ENCODE measurements around the gene DNAAF8.

DNA sequence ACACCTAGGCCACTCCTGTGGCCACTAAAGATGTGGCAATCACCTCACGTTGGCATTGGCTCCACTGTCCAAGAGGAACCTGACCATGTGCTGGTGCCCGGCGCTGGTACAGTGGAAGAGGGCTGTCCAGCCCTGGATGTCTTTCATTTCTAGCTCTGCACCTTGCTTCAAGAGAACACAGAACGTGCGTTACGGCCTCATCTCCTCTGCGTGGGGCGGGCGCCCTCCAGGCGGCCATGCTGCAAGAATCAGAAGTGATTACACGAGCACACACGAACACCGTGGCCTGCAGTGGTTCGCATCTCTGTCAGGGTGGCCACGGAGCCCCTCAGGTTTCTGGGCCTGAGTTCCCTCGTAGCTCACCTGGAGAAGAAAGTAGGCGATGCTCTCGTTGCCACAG, 7.7 kb upstream of the DNAAF8 start:
- TF ChIP-seq, protein P1, sequence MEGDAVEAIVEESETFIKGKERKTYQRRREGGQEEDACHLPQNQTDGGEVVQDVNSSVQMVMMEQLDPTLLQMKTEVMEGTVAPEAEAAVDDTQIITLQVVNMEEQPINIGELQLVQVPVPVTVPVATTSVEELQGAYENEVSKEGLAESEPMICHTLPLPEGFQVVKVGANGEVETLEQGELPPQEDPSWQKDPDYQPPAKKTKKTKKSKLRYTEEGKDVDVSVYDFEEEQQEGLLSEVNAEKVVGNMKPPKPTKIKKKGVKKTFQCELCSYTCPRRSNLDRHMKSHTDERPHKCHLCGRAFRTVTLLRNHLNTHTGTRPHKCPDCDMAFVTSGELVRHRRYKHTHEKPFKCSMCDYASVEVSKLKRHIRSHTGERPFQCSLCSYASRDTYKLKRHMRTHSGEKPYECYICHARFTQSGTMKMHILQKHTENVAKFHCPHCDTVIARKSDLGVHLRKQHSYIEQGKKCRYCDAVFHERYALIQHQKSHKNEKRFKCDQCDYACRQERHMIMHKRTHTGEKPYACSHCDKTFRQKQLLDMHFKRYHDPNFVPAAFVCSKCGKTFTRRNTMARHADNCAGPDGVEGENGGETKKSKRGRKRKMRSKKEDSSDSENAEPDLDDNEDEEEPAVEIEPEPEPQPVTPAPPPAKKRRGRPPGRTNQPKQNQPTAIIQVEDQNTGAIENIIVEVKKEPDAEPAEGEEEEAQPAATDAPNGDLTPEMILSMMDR (conservative IDR thresholded peaks at IDR 0.05; ENCODE audit: low read depth, low read length): no peak
- TF ChIP-seq EZH2 (IDR thresholded peaks at IDR 0.05; ENCODE audit: low read length, unreplicated experiment): no peak
